ENCODE results near the gene PTTG1. TPM values are rescaled to one million over a fixed set of nuclear protein-coding genes. Genes with fewer than 3 reads are reported as not detected.
A peak's percentile ranks its signal among the peaks of the same experiment; 100 is the strongest.

PTTG1 gene
- total and polyA plus RNA-seq, 3 experiments from 2014 or later = 40.2 to 82.2 (median 79.8) TPM

GRCh38 chr5:160456480-160457177, 35.0 kb downstream of the PTTG1 start:
- ChIA-PET CTCF (interaction anchor here (3.7 kb wide), 1 partner anchor 17 kb away, joined by 10 read pairs; no protein-coding TSS in a partner anchor), POLR2A (no interaction called here)

GRCh38 chr5:160457252-160457651, 35.6 kb downstream of the PTTG1 start:
- Mint-ChIP-seq H3K9me3 (peaks cover 0 to 2% (median 0%) of the 10 kb centered on the region in 5 donors), H3K4me3 (no peak overlapping the region), H3K27ac (no peak overlapping the region), H3K4me1 (peaks cover 0 to 1% (median 0%) of the 10 kb centered on the region in 3 donors), H3K27me3 (peaks cover 3 to 4% of the 10 kb centered on the region in 2 donors), H3K36me3 (peaks cover 0 to 2% (median 0%) of the 10 kb centered on the region in 3 donors)
- CTCF ChIA-PET = interaction anchor here (3.7 kb wide), 1 partner anchor 18 kb away, joined by 10 read pairs; no protein-coding TSS in a partner anchor
- no peak for DNase-seq
- H3K4me3 ChIP-seq (ENCODE audit: low read length) = no peak overlapping the region
- H3K4me1 ChIP-seq (ENCODE audit: insufficient read depth, low read length) = no peaks in the 10 kb centered on the region
- POLR2A ChIA-PET = no interaction called here
- no peaks in the 10 kb centered on the region for H3K36me3 ChIP-seq (ENCODE audit: insufficient read depth, low read length)
- no peak overlapping the region for H3K27ac ChIP-seq (ENCODE audit: low read depth, low read length)
- H3K27me3 ChIP-seq (ENCODE audit: insufficient read depth, low read length, poor library complexity, severe bottlenecking) = no peaks in the 10 kb centered on the region
- H3K9me3 ChIP-seq (ENCODE audit: low read length) = no peaks in the 10 kb centered on the region

More at GRCh38 chr5:160456480-160457177, 35.0 kb downstream of the PTTG1 start:
- Mint-ChIP-seq H3K9me3 (peaks cover 0 to 2% (median 0%) of the 10 kb centered on the region in 5 donors), H3K36me3 (peaks cover 0 to 2% (median 0%) of the 10 kb centered on the region in 3 donors), H3K27me3 (peaks cover 3 to 4% of the 10 kb centered on the region in 2 donors), H3K27ac (no peak overlapping the region), H3K4me1 (peaks cover 0 to 1% (median 0%) of the 10 kb centered on the region in 3 donors), H3K4me3 (no peak overlapping the region)
- Histone ChIP-seq H3K27me3 (ENCODE audit: insufficient read depth, low read length, poor library complexity, severe bottlenecking) (no peaks in the 10 kb centered on the region), H3K27ac (ENCODE audit: low read depth, low read length) (no peak overlapping the region), H3K36me3 (ENCODE audit: insufficient read depth, low read length) (no peaks in the 10 kb centered on the region), H3K4me1 (ENCODE audit: insufficient read depth, low read length) (no peaks in the 10 kb centered on the region), H3K9me3 (ENCODE audit: low read length) (no peaks in the 10 kb centered on the region), H3K4me3 (ENCODE audit: low read length) (no peak overlapping the region)
- no peak for DNase-seq

- DNase-seq = no peak
- Mint-ChIP-seq H3K27ac (no peak overlapping the region), H3K27me3 (peaks cover 3 to 4% of the 10 kb centered on the region in 2 donors), H3K36me3 (no peaks in the 10 kb centered on the region), H3K9me3 (peaks cover 0 to 2% (median 0%) of the 10 kb centered on the region in 5 donors), H3K4me3 (no peak overlapping the region), H3K4me1 (peaks cover 3 to 7% (median 6%) of the 10 kb centered on the region in 3 donors)
- no peaks in the 10 kb centered on the region for H3K36me3 ChIP-seq (ENCODE audit: insufficient read depth, low read length)
- H3K4me1 ChIP-seq (ENCODE audit: insufficient read depth, low read length) = no peaks in the 10 kb centered on the region
- no peaks in the 10 kb centered on the region for H3K9me3 ChIP-seq (ENCODE audit: low read length)
- H3K4me3 ChIP-seq (ENCODE audit: low read length) = no peak overlapping the region
- no peaks in the 10 kb centered on the region for H3K27me3 ChIP-seq (ENCODE audit: insufficient read depth, low read length, poor library complexity, severe bottlenecking)
- ChIA-PET CTCF (interaction anchor here (1.1 to 7.1 kb wide), 2 partner anchors 8 to 19 kb away, joined by 3 to 64 read pairs; no protein-coding TSS in a partner anchor), POLR2A (no interaction called here)
- no peak overlapping the region for H3K27ac ChIP-seq (ENCODE audit: low read depth, low read length)
Observed at GRCh38 chr5:160458806-160459800, 37.4 kb downstream of the PTTG1 start.

GRCh38 chr5:160460377-160461049, 38.9 kb downstream of the PTTG1 start:
- no peak overlapping the region for H3K4me3 Mint-ChIP-seq
- Histone ChIP-seq H3K27ac (ENCODE audit: low read depth, low read length) (no peak overlapping the region), H3K36me3 (ENCODE audit: insufficient read depth, low read length) (no peaks in the 10 kb centered on the region), H3K9me3 (ENCODE audit: low read length) (no peaks in the 10 kb centered on the region), H3K27me3 (ENCODE audit: insufficient read depth, low read length, poor library complexity, severe bottlenecking) (no peaks in the 10 kb centered on the region), H3K4me3 (ENCODE audit: low read length) (no peak overlapping the region), H3K4me1 (ENCODE audit: insufficient read depth, low read length) (no peaks in the 10 kb centered on the region)
- H3K36me3 Mint-ChIP-seq = no peaks in the 10 kb centered on the region
- ChIA-PET POLR2A (interaction anchor here (0.5 kb wide), 1 partner anchor 42 kb away, joined by 6 read pairs; the partner anchor contains the start of gene SLU7), CTCF (interaction anchor here (1.1 to 7.1 kb wide), 2 partner anchors 20 to 37 kb away, joined by 3 to 64 read pairs; no protein-coding TSS in a partner anchor)
- H3K4me1 Mint-ChIP-seq = peaks cover 10 to 21% (median 19%) of the 10 kb centered on the region in 3 donors
- DNase-seq = no peak
- peaks cover 3 to 6% of the 10 kb centered on the region in 2 donors for H3K27me3 Mint-ChIP-seq
- peaks cover 0 to 2% (median 0%) of the 10 kb centered on the region in 5 donors for H3K9me3 Mint-ChIP-seq
- H3K27ac Mint-ChIP-seq = peak overlapping the region in 1 of 8 donors; percentile 19

GRCh38 chr5:160461378-160461777, 39.7 kb downstream of the PTTG1 start:
- ChIA-PET CTCF (interaction anchor here (1.1 to 7.1 kb wide), 2 partner anchors 21 to 36 kb away, joined by 3 to 64 read pairs; no protein-coding TSS in a partner anchor), POLR2A (no interaction called here)
- H3K9me3 Mint-ChIP-seq = peaks cover 0 to 2% (median 0%) of the 10 kb centered on the region in 5 donors
- no peak overlapping the region for H3K4me3 Mint-ChIP-seq
- peak overlapping the region in 1 of 8 donors; percentile 5 for H3K27ac Mint-ChIP-seq
- Histone ChIP-seq H3K27me3 (ENCODE audit: insufficient read depth, low read length, poor library complexity, severe bottlenecking) (no peaks in the 10 kb centered on the region), H3K9me3 (ENCODE audit: low read length) (no peaks in the 10 kb centered on the region), H3K4me1 (ENCODE audit: insufficient read depth, low read length) (peaks cover under 1% of the 10 kb centered on the region), H3K36me3 (ENCODE audit: insufficient read depth, low read length) (no peaks in the 10 kb centered on the region), H3K27ac (ENCODE audit: low read depth, low read length) (no peak overlapping the region), H3K4me3 (ENCODE audit: low read length) (no peak overlapping the region)
- H3K27me3 Mint-ChIP-seq = peaks cover 3 to 6% of the 10 kb centered on the region in 2 donors
- no peak for DNase-seq
- H3K36me3 Mint-ChIP-seq = no peaks in the 10 kb centered on the region
- peaks cover 10 to 26% (median 25%) of the 10 kb centered on the region in 3 donors for H3K4me1 Mint-ChIP-seq

GRCh38 chr5:160462167-160462566, 40.5 kb downstream of the PTTG1 start:
- Mint-ChIP-seq H3K36me3 (no peaks in the 10 kb centered on the region), H3K4me1 (peaks cover 18 to 34% (median 33%) of the 10 kb centered on the region in 3 donors), H3K9me3 (peaks cover 0 to 2% (median 0%) of the 10 kb centered on the region in 5 donors), H3K4me3 (no peak overlapping the region), H3K27me3 (peaks cover 0 to 8% of the 10 kb centered on the region in 2 donors), H3K27ac (peak overlapping the region in 2 of 8 donors; percentile 6 to 74)
- peaks cover 8% of the 10 kb centered on the region for H3K4me1 ChIP-seq (ENCODE audit: insufficient read depth, low read length)
- CTCF ChIA-PET = interaction anchor here (7.1 kb wide), 1 partner anchor 22 kb away, joined by 64 read pairs; no protein-coding TSS in a partner anchor
- H3K27me3 ChIP-seq (ENCODE audit: insufficient read depth, low read length, poor library complexity, severe bottlenecking) = no peaks in the 10 kb centered on the region
- POLR2A ChIA-PET = no interaction called here
- no peaks in the 10 kb centered on the region for H3K9me3 ChIP-seq (ENCODE audit: low read length)
- no peak overlapping the region for H3K4me3 ChIP-seq (ENCODE audit: low read length)
- no peak overlapping the region for H3K27ac ChIP-seq (ENCODE audit: low read depth, low read length)
- DNase-seq = no peak
- H3K36me3 ChIP-seq (ENCODE audit: insufficient read depth, low read length) = no peaks in the 10 kb centered on the region

GRCh38 chr5:160463227-160463626, 41.6 kb downstream of the PTTG1 start:
- H3K27me3 ChIP-seq (ENCODE audit: insufficient read depth, low read length, poor library complexity, severe bottlenecking) = no peaks in the 10 kb centered on the region
- Mint-ChIP-seq H3K36me3 (peaks cover 0 to 2% (median 0%) of the 10 kb centered on the region in 3 donors), H3K4me1 (peaks cover 27 to 44% (median 43%) of the 10 kb centered on the region in 3 donors), H3K27me3 (peaks cover 0 to 8% of the 10 kb centered on the region in 2 donors), H3K9me3 (peaks cover 0 to 2% (median 0%) of the 10 kb centered on the region in 5 donors), H3K4me3 (no peak overlapping the region), H3K27ac (no peak overlapping the region)
- ChIA-PET POLR2A (interaction anchor here (1.0 kb wide), 1 partner anchor 10 kb away, joined by 3 read pairs; no protein-coding TSS in a partner anchor), CTCF (interaction anchor here (0.7 to 7.1 kb wide), 2 partner anchors 21 to 23 kb away, joined by 3 to 64 read pairs; no protein-coding TSS in a partner anchor)
- H3K9me3 ChIP-seq (ENCODE audit: low read length) = no peaks in the 10 kb centered on the region
- H3K4me1 ChIP-seq (ENCODE audit: insufficient read depth, low read length) = peaks cover 16% of the 10 kb centered on the region
- DNase-seq = no peak
- H3K36me3 ChIP-seq (ENCODE audit: insufficient read depth, low read length) = no peaks in the 10 kb centered on the region
- H3K27ac ChIP-seq (ENCODE audit: low read depth, low read length) = no peak overlapping the region
- no peak overlapping the region for H3K4me3 ChIP-seq (ENCODE audit: low read length)
